Lung (tissue), 12 donors: Measurements from ENCODE around the gene ABL2. TPM values are rescaled to one million over a fixed set of nuclear protein-coding genes. Genes with fewer than 3 reads are reported as not detected.

Experiments
- ATAC-seq: fragments of 200-7000 bp; cut with Tn5 transposase; one replicate; pipeline ENCODE4 v1.9.1; 2020; ENCODE audit warnings: moderate number of reproducible peaks; ENCODE audit not compliant: insufficient read depth, low FRiP score
- DNase-seq, 3 donors: peaks; one replicate each; pipeline ENCODE4 v3.0.0-alpha.2; 2013 to 2017
- H3K27ac ChIP-seq, 2 donors: one replicate each; pipeline ENCODE4 v1.5.1; 2013; ENCODE audit warnings: mild to moderate bottlenecking in 2 of 2, moderate library complexity in 2 of 2, control low read depth in 1 of 2, inconsistent platforms in 1 of 2, low read depth in 1 of 2, low read length in 1 of 2
- H3K27me3 ChIP-seq, 3 donors: one replicate each; pipeline ENCODE4 v1.5.1; 2013; ENCODE audit warnings: low read length in 2 of 3; ENCODE audit not compliant: control insufficient read depth in 3 of 3, insufficient read depth in 3 of 3
- H3K36me3 ChIP-seq, 4 donors: one replicate each; pipeline ENCODE4 v1.5.1; 2013; ENCODE audit warnings: low read length in 4 of 4, mild to moderate bottlenecking in 1 of 4, moderate library complexity in 1 of 4; ENCODE audit not compliant: control insufficient read depth in 4 of 4, insufficient read depth in 4 of 4
- H3K4me1 ChIP-seq, 5 donors: one replicate each; pipeline ENCODE4 v1.5.1; 2013; ENCODE audit warnings: low read length in 5 of 5, mild to moderate bottlenecking in 2 of 5, moderate library complexity in 1 of 5; ENCODE audit not compliant: control insufficient read depth in 5 of 5, insufficient read depth in 5 of 5
- H3K4me3 ChIP-seq: one replicate; pipeline ENCODE4 v1.5.1; 2013; ENCODE audit warnings: mild to moderate bottlenecking, control low read depth, moderate library complexity
- H3K9ac ChIP-seq, 2 donors: one replicate each; pipeline ENCODE4 v1.5.1; 2013; ENCODE audit warnings: low read length in 2 of 2, control low read depth in 1 of 2; ENCODE audit not compliant: insufficient read depth in 1 of 2
- H3K9me3 ChIP-seq, 4 donors: one replicate each; pipeline ENCODE4 v1.5.1; 2013; ENCODE audit warnings: low read length in 3 of 4, mild to moderate bottlenecking in 1 of 4, moderate library complexity in 1 of 4; ENCODE audit not compliant: control insufficient read depth in 4 of 4, insufficient read depth in 3 of 4
- WGBS, 2 donors: extraction: QIAGEN DNeasy Blood & Tissue Kit; methylation state at CpG; one replicate each; pipeline ENCODE4 v1.1.7; 2013; 5-methylcytosine and 5-hydroxymethylcytosine counted together
- polyA plus RNA-seq, 2 donors: library from polyadenylated mRNA; stranded (reverse); fragments of 200-250 nt; gene quantifications; one replicate each; pipeline ENCODE4 v1.2.1, GENCODE V29; 2013
- total RNA-seq, 2 donors: library from RNA; depleted of rRNA in 1 of 2; stranded (reverse); fragments of >200 nt in 1 of 2; gene quantifications; one replicate each; pipeline ENCODE4 v1.2.1, GENCODE V29; 2014 to 2021
- TF ChIP-seq, protein P1 (sequence below): IDR thresholded peaks from 2 replicates; pipeline ENCODE4 v1.5.1; 2012; ENCODE audit warnings: mild to moderate bottlenecking; ENCODE audit errors: control extremely low read depth, extremely low read depth
- donor health status: control.
- donor health status: control.
- donor health status: Bipolar disorder and iron deficiency.
- donor health status: healthy.
- donor health status: DM: yes; HTN: yes; CAD: no.

ABL2 gene
- total and polyA plus RNA-seq, 4 donors: 3.3 to 27.8 (median 16.4) TPM

DNA sequence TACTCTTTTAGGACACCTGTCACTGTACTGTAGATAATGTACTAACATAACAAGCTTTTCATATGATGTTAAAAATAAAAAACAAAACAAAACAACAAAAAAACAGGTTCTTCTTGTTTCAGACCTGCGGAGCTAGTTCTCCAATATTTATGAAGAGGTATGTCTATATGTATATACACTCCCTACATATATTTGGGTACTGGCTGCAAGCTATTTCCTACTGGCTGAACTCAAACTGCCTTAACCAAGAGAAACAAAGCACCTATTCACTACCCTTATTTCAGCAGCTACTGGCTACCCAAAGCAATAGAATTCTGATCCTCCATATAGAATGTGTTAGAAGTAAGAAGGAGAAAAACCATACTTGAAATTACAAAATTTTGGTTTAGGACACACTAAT, 73.5 kb downstream of the ABL2 start:
- Histone ChIP-seq H3K27ac (no peak overlapping the region), H3K9me3 (no peaks in the 10 kb centered on the region), H3K4me3 (no peak overlapping the region), H3K27me3 (no peaks in the 10 kb centered on the region), H3K36me3 (no peaks in the 10 kb centered on the region), H3K9ac (no peak overlapping the region), H3K4me1 (peaks cover 0 to 15% (median 4%) of the 10 kb centered on the region in 5 donors)
- ATAC-seq: no peak
- DNase-seq: no peak
- WGBS, 2 donors: 91 to 97% methylated on average over 1 of the region's 1 CpG
- TF ChIP-seq, protein P1, sequence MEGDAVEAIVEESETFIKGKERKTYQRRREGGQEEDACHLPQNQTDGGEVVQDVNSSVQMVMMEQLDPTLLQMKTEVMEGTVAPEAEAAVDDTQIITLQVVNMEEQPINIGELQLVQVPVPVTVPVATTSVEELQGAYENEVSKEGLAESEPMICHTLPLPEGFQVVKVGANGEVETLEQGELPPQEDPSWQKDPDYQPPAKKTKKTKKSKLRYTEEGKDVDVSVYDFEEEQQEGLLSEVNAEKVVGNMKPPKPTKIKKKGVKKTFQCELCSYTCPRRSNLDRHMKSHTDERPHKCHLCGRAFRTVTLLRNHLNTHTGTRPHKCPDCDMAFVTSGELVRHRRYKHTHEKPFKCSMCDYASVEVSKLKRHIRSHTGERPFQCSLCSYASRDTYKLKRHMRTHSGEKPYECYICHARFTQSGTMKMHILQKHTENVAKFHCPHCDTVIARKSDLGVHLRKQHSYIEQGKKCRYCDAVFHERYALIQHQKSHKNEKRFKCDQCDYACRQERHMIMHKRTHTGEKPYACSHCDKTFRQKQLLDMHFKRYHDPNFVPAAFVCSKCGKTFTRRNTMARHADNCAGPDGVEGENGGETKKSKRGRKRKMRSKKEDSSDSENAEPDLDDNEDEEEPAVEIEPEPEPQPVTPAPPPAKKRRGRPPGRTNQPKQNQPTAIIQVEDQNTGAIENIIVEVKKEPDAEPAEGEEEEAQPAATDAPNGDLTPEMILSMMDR: no peak

GRCh38 chr1:179155615-179156014, 73.9 kb downstream of the ABL2 start:
- H3K9ac ChIP-seq: no peak overlapping the region
- H3K9me3 ChIP-seq: no peaks in the 10 kb centered on the region
- no peaks in the 10 kb centered on the region for H3K36me3 ChIP-seq
- H3K4me3 ChIP-seq: no peak overlapping the region
- no peak for ATAC-seq
- H3K27ac ChIP-seq: no peak overlapping the region
- H3K27me3 ChIP-seq: no peaks in the 10 kb centered on the region
- TF ChIP-seq, protein P1: no peak
- WGBS, 2 donors: 91 to 95% methylated on average over 3 of the region's 3 CpGs
- no peak for DNase-seq
- peaks cover 0 to 15% (median 4%) of the 10 kb centered on the region in 5 donors for H3K4me1 ChIP-seq

- H3K9me3 ChIP-seq: no peaks in the 10 kb centered on the region
- 93 to 96% methylated on average over 4 of the region's 4 CpGs for WGBS, 2 donors
- TF ChIP-seq, protein P1: no peak
- no peak for DNase-seq
- H3K4me3 ChIP-seq: no peak overlapping the region
- H3K9ac ChIP-seq: no peak overlapping the region
- H3K36me3 ChIP-seq: no peaks in the 10 kb centered on the region
- ATAC-seq: no peak
- peaks cover 0 to 15% (median 4%) of the 10 kb centered on the region in 5 donors for H3K4me1 ChIP-seq
- H3K27ac ChIP-seq: no peak overlapping the region
- no peaks in the 10 kb centered on the region for H3K27me3 ChIP-seq
Observed at GRCh38 chr1:179154437-179154836, 75.0 kb downstream of the ABL2 start.

- TF ChIP-seq, protein P1: no peak
- H3K9ac ChIP-seq: no peak overlapping the region
- H3K27me3 ChIP-seq: no peaks in the 10 kb centered on the region
- no peak overlapping the region for H3K27ac ChIP-seq
- DNase-seq (no peak), ATAC-seq (no peak)
- H3K4me3 ChIP-seq: no peak overlapping the region
- no peaks in the 10 kb centered on the region for H3K9me3 ChIP-seq
- peaks cover 0 to 15% (median 4%) of the 10 kb centered on the region in 5 donors for H3K4me1 ChIP-seq
- 82 to 92% methylated on average over 6 of the region's 6 CpGs for WGBS, 2 donors
- peaks cover 0 to 2% (median 0%) of the 10 kb centered on the region in 4 donors for H3K36me3 ChIP-seq
Observed at GRCh38 chr1:179153217-179153616, 76.3 kb downstream of the ABL2 start.
